ENCODE results near the gene SRGN.

The SRGN gene

GRCh38 chr10:69088801-69089501 lies 1.0 kb downstream of the SRGN start:
- TF ChIP-seq CTCF (IDR thresholded peaks at IDR 0.05; ENCODE audit: low read depth, low read length) = no peak
- in situ Hi-C loops (cut with HindIII; ENCODE audit: low sequenced_read_pairs) = no loop called here
- DNase-seq (ENCODE audit: low read depth, low spot score) = peak; percentile 53
- H3K4me3 ChIP-seq (ENCODE audit: low read depth, low read length) = peak overlapping the region; percentile 54

GRCh38 chr10:69089638-69090599 lies 2.0 kb downstream of the SRGN start:
- in situ Hi-C loops (cut with HindIII; ENCODE audit: low sequenced_read_pairs) = no loop called here
- peak; percentile 37 for DNase-seq (ENCODE audit: low read depth, low spot score)
- TF ChIP-seq CTCF (IDR thresholded peaks at IDR 0.05; ENCODE audit: low read depth, low read length) = no peak
- no peak overlapping the region for H3K4me3 ChIP-seq (ENCODE audit: low read depth, low read length)

GRCh38 chr10:69090685-69091084 lies 2.8 kb downstream of the SRGN start:
- no peak overlapping the region for H3K4me3 ChIP-seq (ENCODE audit: low read depth, low read length)
- DNase-seq (ENCODE audit: low read depth, low spot score) = no peak
- in situ Hi-C loops (cut with HindIII; ENCODE audit: low sequenced_read_pairs) = no loop called here
- no peak for TF ChIP-seq CTCF (IDR thresholded peaks at IDR 0.05; ENCODE audit: low read depth, low read length)

- DNase-seq (ENCODE audit: low read depth, low spot score) = peak; percentile 37
- in situ Hi-C loops (cut with HindIII; ENCODE audit: low sequenced_read_pairs) = no loop called here
- no peak for TF ChIP-seq CTCF (IDR thresholded peaks at IDR 0.05; ENCODE audit: low read depth, low read length)
- no peak overlapping the region for H3K4me3 ChIP-seq (ENCODE audit: low read depth, low read length)
These were observed 3.3 kb downstream of the SRGN start for GRCh38 chr10:69091143-69091651.

- TF ChIP-seq CTCF (IDR thresholded peaks at IDR 0.05; ENCODE audit: low read depth, low read length) = peak; percentile 62
- H3K4me3 ChIP-seq (ENCODE audit: low read depth, low read length) = no peak overlapping the region
These were observed 5.3 kb downstream of the SRGN start for GRCh38 chr10:69092959-69093850.

GRCh38 chr10:69093933-69094332 lies 6.0 kb downstream of the SRGN start:
- DNase-seq (ENCODE audit: low read depth, low spot score) = no peak
- no peak for TF ChIP-seq CTCF (IDR thresholded peaks at IDR 0.05; ENCODE audit: low read depth, low read length)
- H3K4me3 ChIP-seq (ENCODE audit: low read depth, low read length) = no peak overlapping the region
- in situ Hi-C loops (cut with HindIII; ENCODE audit: low sequenced_read_pairs) = no loop called here

More at GRCh38 chr10:69092959-69093850, 5.3 kb downstream of the SRGN start:
- peak; percentile 87 for DNase-seq (ENCODE audit: low read depth, low spot score)
- in situ Hi-C loops (cut with HindIII; ENCODE audit: low sequenced_read_pairs) = no loop called here

All from astrocyte of the spinal cord (primary cell).